ENCODE measurements around the gene OGFOD2.

The OGFOD2 gene

GRCh38 chr12:122989225-122989839 lies 14.3 kb downstream of the OGFOD2 start:
- DNase-seq: no peak

- no peak for DNase-seq
Observed at GRCh38 chr12:122989874-122990419, 14.9 kb downstream of the OGFOD2 start.

GRCh38 chr12:122990561-122990960 lies 15.5 kb downstream of the OGFOD2 start:
- DNase-seq: no peak

- no peak for DNase-seq
Observed at GRCh38 chr12:122990961-122991622, 16.0 kb downstream of the OGFOD2 start.

- DNase-seq: no peak
Observed at GRCh38 chr12:122991623-122992275, 16.7 kb downstream of the OGFOD2 start.

- no peak for DNase-seq
Observed at GRCh38 chr12:122992386-122992785, 17.3 kb downstream of the OGFOD2 start.

GRCh38 chr12:122994140-122994675 lies 19.2 kb downstream of the OGFOD2 start:
- DNase-seq: no peak

GRCh38 chr12:122994781-122995502 lies 19.9 kb downstream of the OGFOD2 start:
- DNase-seq: no peak

- no peak for DNase-seq
Observed at GRCh38 chr12:122995503-122996187, 20.6 kb downstream of the OGFOD2 start.

GRCh38 chr12:122996188-122996601 lies 21.2 kb downstream of the OGFOD2 start:
- no peak for DNase-seq

- DNase-seq: no peak
Observed at GRCh38 chr12:122996621-122997342, 21.7 kb downstream of the OGFOD2 start.

GRCh38 chr12:122997343-122998250 lies 22.6 kb downstream of the OGFOD2 start:
- DNase-seq: no peak

- DNase-seq: no peak
Observed at GRCh38 chr12:122998316-122998715, 23.3 kb downstream of the OGFOD2 start.

- no peak for DNase-seq
Observed at GRCh38 chr12:122999196-122999946, 24.3 kb downstream of the OGFOD2 start.

- no peak for DNase-seq
Observed at GRCh38 chr12:122999986-123000420, 25.0 kb downstream of the OGFOD2 start.

GRCh38 chr12:123000578-123000977 lies 25.5 kb downstream of the OGFOD2 start:
- DNase-seq: no peak

- DNase-seq: no peak
Observed at GRCh38 chr12:123001464-123001863, 26.4 kb downstream of the OGFOD2 start.

- DNase-seq: no peak
Observed at GRCh38 chr12:123003257-123003656, 28.2 kb downstream of the OGFOD2 start.

GRCh38 chr12:123004287-123004686 lies 29.2 kb downstream of the OGFOD2 start:
- no peak for DNase-seq
